C4-2B (cell line): ENCODE measurements around the gene TWIST2.

Experiments
- ZFX ChIP-seq: fragments of 450-650 bp; IDR thresholded peaks from 2 replicates; pipeline ENCODE4 v1.6.1; 2017
- TF ChIP-seq, protein P1 (sequence below): fragments of 450-650 bp; conservative IDR thresholded peaks from 2 replicates; pipeline ENCODE4 v1.5.1; 2017; ENCODE audit warnings: mild to moderate bottlenecking

DNA sequence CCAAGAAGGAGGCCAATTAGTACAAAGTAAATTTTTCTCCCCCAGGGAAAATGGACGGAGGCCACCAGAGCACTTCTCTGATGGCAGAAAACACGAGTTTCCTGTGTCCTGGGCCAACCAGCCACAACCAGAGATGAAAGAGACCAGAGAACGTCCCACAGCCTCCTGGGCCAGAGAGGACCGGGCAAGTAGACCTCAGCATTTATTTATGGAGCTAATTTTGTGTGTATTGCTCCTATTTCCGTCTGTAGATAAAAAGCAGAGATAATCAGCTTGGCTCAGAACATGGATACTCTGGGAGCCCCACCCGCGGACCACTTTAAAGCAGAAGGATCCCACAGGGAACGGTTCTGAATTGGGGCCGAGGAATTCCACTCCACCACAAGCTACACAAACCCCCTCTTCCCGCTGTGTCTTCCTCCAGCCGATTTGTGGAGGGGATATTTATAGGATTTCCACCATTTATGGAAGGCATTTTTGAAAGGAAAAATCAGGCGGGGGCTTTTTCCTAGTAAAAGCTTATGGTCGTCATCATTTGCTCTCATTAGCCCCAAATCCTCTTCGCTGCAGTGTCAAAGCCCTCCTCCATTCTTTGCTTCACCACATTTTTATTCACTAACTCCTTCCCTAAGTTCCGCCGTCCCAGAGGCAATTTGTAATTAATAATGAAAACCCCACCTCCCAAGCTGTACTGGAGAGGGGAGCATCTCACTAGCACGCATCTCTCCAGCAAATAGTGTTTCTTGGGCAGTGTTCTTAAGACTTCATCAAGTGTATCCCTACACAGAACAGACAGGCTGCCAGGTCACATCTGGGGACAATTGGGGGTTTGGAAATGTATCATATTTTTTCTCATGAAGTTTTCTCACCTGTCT is 43.7 kb upstream of the TWIST2 start:
- TF ChIP-seq, protein P1, sequence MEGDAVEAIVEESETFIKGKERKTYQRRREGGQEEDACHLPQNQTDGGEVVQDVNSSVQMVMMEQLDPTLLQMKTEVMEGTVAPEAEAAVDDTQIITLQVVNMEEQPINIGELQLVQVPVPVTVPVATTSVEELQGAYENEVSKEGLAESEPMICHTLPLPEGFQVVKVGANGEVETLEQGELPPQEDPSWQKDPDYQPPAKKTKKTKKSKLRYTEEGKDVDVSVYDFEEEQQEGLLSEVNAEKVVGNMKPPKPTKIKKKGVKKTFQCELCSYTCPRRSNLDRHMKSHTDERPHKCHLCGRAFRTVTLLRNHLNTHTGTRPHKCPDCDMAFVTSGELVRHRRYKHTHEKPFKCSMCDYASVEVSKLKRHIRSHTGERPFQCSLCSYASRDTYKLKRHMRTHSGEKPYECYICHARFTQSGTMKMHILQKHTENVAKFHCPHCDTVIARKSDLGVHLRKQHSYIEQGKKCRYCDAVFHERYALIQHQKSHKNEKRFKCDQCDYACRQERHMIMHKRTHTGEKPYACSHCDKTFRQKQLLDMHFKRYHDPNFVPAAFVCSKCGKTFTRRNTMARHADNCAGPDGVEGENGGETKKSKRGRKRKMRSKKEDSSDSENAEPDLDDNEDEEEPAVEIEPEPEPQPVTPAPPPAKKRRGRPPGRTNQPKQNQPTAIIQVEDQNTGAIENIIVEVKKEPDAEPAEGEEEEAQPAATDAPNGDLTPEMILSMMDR: no peak
- no peak for TF ChIP-seq ZFX
